Umbilical cord (tissue), 2 donors: ENCODE measurements around the gene CYB5R4. TPM values are rescaled to one million over a fixed set of nuclear protein-coding genes. Genes with fewer than 3 reads are reported as not detected.

Experiments
- DNase-seq: peaks from one replicate; pipeline ENCODE4 v3.0.0-alpha.2; 2015; ENCODE audit warnings: low spot score
- total RNA-seq: library from RNA; depleted of rRNA; stranded (reverse); fragments of >200 nt; gene quantifications from one replicate; pipeline ENCODE4 v1.2.3, GENCODE V29; 2014; ENCODE audit warnings: low replicate concordance; ENCODE audit not compliant: insufficient read depth

The CYB5R4 gene
- 3.1 TPM for total RNA-seq

GRCh38 chr6:83859410-83860358 is at the start of gene CYB5R4:
Gene CYB5R4, plus strand, starts transcription at chr6:83859689. Its CDS starts 94 bp downstream, at chr6:83859783.
- peak; percentile 98 for DNase-seq

GRCh38 chr6:83812595-83812994 is 46.9 kb upstream of the CYB5R4 start:
- no peak for DNase-seq

- DNase-seq: no peak
Observed at GRCh38 chr6:83815631-83816272, 43.7 kb upstream of the CYB5R4 start.

GRCh38 chr6:83822629-83823169 is 36.8 kb upstream of the CYB5R4 start:
- DNase-seq: no peak

- no peak for DNase-seq
Observed at GRCh38 chr6:83824388-83824801, 35.1 kb upstream of the CYB5R4 start.

- DNase-seq: no peak
Observed at GRCh38 chr6:83824831-83825230, 34.7 kb upstream of the CYB5R4 start.

GRCh38 chr6:83827050-83827449 is 32.4 kb upstream of the CYB5R4 start:
- DNase-seq: no peak

- DNase-seq: no peak
Observed at GRCh38 chr6:83838727-83839126, 20.8 kb upstream of the CYB5R4 start.

- DNase-seq: no peak
Observed at GRCh38 chr6:83844170-83844569, 15.3 kb upstream of the CYB5R4 start.

- DNase-seq: no peak
Observed at GRCh38 chr6:83846291-83846690, 13.2 kb upstream of the CYB5R4 start.

GRCh38 chr6:83847179-83847578 is 12.3 kb upstream of the CYB5R4 start:
- no peak for DNase-seq

- DNase-seq: no peak
Observed at GRCh38 chr6:83849127-83849526, 10.4 kb upstream of the CYB5R4 start.

GRCh38 chr6:83849610-83850009 is 9.9 kb upstream of the CYB5R4 start:
- DNase-seq: no peak

GRCh38 chr6:83852528-83853177 is 6.8 kb upstream of the CYB5R4 start:
- no peak for DNase-seq

- peak; percentile 56 for DNase-seq
Observed at GRCh38 chr6:83853178-83854000, 6.1 kb upstream of the CYB5R4 start, which contains the start of gene RIPPLY2. Gene RIPPLY2, plus strand, starts transcription at chr6:83853360. Its CDS starts 57 bp downstream, at chr6:83853417.

GRCh38 chr6:83854001-83854501 is 5.4 kb upstream of the CYB5R4 start:
- DNase-seq: no peak

GRCh38 chr6:83854766-83855165 is 4.7 kb upstream of the CYB5R4 start:
- DNase-seq: no peak

GRCh38 chr6:83860359-83860755 is 868 bp downstream of the CYB5R4 start:
- no peak for DNase-seq

GRCh38 chr6:83860782-83861495 is 1.4 kb downstream of the CYB5R4 start:
- no peak for DNase-seq
